GM18526 (cell line): Measurements from ENCODE around the gene COG2.

Experiments used
- POLR2A ChIP-seq: IDR thresholded peaks from 3 replicates; pipeline ENCODE4 v1.6.1; 2011; ENCODE audit not compliant: insufficient read length; ENCODE audit errors: extremely low read depth

Gene COG2

GRCh38 chr1:230703679-230704385 is 61.6 kb downstream of the COG2 start:
- no peak for TF ChIP-seq POLR2A

GRCh38 chr1:230704830-230705229 is 62.5 kb downstream of the COG2 start:
- TF ChIP-seq POLR2A, result no peak

DNA sequence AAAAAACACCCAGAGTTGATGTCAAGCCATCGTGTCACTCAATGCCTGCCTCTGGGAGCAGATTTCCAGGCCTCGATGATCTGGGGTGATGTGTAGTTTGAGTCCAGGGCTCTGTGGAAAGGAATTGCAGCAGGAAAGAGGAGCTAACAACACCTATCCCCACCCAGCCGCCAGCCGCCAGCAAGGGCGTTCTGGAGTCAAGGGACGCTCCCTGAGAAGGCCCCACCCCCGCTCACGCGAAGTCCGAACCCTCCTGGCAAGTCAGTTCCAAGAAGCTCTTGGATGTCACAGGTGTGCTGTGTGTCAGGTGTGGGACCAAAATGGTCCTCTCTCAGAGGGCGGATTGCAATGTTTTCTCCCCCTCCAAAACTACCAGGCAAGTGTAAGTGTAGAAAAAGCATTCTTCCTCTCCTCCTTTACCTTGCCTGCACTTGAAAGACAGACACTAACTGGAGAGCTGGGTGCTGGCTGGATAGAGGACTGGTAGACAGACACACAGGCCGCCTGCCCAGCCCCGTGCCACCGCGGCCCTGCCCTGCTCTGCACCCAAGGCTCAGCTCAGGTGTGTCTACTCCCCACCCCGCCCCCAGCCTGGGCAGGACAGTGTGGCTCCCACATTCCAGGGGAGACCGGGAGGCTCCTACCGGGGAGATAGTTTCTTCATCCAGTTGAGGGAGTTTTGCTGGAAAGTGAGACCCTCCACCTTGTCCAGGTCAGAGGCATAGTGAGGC is 63.2 kb downstream of the COG2 start:
- no peak for TF ChIP-seq POLR2A

DNA sequence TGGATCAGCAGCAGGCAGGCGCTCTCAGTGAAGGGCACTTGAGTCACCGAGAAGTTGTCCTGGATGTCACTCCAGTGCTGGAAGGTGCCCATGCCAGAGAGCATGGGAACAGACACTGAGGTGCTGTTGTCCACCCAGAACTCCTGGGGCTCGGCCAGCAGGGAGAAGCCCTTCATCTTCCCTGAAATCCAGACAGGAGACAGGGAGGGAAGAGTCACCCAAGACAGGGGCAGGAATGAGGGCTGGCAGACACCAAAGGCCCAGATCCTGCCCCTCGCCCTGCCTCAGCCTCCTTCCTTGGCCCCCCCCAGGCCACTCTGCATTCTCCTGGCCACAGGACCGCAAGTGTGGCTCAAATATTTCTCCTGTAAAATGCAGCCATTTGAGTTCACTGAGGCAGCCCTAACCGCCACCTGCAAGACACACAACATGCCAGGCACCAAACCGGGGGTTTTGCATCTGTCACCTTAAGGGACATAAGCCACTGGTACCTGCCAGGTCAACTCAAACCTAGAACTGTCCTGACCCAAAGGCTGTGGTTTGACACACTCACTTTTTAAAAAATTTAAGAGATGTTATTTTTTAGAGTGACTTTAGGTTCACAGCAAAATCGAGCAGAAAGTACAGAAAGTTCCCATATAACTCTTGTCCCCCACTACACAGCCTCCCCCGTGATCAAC is 63.9 kb downstream of the COG2 start:
- TF ChIP-seq POLR2A, result no peak

GRCh38 chr1:230706887-230707731 is 64.8 kb downstream of the COG2 start:
- TF ChIP-seq POLR2A, result no peak

GRCh38 chr1:230707732-230708630 is 65.7 kb downstream of the COG2 start:
- TF ChIP-seq POLR2A, result no peak

- no peak for TF ChIP-seq POLR2A
Measured at GRCh38 chr1:230708631-230709580, 66.6 kb downstream of the COG2 start.

GRCh38 chr1:230709619-230710542 is 67.6 kb downstream of the COG2 start:
- no peak for TF ChIP-seq POLR2A

DNA sequence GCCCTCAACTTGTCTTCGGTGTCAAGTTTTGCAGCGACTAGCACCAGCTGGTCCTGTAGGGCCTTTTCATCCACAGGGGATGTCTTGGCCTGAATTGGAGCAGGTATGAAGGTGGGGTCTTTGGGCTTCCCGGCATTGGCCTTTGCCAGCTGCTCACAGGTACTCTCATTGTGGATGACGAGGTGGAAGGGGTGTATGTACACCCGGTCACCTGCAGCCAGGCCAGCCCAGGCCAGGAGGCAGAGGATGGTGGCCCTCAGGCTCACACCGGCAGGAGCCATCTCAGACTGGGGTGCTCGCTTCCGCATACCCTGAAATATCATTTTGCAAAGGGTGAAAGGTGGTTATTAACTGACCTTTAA is 68.2 kb downstream of the COG2 start:
- TF ChIP-seq POLR2A, result no peak

GRCh38 chr1:230711245-230711644 is 69.0 kb downstream of the COG2 start:
- TF ChIP-seq POLR2A, result no peak

DNA sequence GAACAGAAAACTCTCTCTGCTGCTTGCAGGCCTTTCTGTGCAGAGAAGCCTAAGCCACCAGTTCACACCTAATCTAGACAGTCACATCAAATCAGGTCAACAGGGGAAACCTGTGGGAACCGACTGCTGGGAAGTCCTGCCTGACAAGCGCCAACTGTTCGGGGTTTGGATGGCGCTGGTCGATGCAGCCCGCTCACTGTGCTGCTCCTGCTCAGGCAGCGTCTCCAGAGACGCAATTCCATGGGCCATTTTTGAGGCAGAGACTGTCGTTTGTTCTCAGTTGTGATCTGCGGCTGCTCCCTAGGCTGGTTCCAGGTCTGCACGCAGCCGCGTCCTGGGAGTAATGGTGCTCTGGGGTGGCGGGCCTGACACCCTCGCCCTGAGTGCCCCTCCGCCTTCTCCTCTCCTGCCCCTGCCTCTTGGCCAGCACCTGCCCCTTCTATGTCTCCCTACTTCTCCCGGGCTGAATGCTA is 70.2 kb downstream of the COG2 start:
- TF ChIP-seq POLR2A, result no peak

DNA sequence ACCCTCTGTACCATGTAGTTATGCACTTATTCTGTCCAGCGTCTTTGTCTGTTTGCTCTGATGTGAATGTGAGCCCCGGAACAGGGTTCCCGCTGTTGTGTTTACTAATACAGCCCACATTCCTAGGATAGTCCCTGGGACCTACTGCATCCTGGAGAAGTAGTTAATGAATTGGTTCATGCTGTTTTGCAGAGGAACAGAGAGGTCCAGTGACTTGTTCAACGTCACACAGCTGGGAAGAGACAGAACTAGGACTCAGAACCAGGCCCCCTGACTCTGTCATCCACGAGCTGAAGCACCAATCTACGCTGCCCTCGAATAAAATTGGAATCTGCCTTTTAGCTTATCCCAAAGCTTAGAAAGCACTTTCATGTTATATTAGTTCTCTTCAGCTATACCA is 70.9 kb downstream of the COG2 start:
- no peak for TF ChIP-seq POLR2A
